Retina (tissue), 1 donor: Measurements from ENCODE around the gene RTN4RL2.

Experiments used
- DNase-seq: peaks from one replicate; pipeline ENCODE4 v3.0.0-alpha.2; 2016

RTN4RL2 gene

DNA sequence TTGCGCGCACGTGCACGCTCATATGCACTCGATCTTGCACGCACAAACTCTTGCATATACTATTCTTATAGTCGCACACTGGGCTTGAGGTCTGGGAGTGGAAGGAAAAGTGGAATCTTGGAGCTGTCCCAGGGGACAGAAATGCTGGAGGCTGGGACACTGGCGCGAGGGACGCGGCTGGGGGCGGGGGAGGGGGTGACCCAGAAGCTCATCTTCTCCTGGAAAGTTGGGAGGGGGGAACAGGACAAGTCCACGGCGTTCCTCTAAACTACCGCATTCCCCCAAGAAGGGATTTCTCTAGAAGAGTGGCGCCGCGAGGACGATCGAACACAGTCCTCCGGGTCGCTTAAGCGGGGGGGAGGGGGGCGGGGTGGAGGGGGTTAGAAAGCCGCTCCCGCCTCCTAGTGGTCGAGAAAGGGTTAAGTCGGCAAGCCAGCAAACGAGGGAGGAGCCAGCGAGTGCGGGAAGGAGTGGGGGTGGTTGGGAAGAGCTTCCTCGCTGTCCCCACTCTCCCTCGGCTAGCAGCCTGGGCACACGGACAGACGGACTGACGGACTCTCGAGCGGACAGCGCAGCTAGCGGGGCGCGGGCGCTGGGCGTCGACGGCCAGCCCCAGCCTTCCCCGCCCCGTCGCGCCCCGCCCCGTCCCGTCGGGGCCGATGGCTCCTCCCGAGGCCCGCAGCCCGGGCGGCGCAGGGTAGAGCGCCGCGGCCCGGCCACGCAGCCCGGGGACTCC is at the start of gene RTN4RL2:
Gene RTN4RL2 (plus strand): TSS at position 507 of the 736 bp plus-strand sequence. CDS start 338 bp downstream, outside the sequence.
- peak; percentile 78 for DNase-seq

DNA sequence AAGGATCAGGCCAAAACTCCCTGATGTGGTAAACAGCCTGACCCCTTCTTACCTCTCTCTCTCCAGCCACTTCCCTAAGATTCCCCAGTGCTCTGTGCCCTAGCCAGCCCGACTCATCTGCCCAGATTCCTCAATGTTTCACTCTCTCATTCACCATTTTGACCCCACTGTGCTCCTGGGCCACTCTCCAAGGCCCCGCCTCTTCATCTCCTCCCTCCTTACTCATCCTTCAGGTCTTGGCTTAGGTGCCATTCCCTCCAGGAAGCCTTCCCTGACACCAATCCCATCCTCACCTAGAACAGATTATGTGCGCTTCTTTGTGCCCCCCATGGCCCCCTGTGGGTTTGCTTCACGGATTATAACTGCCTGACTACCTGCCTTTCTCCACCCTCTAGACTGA is 46.6 kb upstream of the RTN4RL2 start:
- DNase-seq: no peak

DNA sequence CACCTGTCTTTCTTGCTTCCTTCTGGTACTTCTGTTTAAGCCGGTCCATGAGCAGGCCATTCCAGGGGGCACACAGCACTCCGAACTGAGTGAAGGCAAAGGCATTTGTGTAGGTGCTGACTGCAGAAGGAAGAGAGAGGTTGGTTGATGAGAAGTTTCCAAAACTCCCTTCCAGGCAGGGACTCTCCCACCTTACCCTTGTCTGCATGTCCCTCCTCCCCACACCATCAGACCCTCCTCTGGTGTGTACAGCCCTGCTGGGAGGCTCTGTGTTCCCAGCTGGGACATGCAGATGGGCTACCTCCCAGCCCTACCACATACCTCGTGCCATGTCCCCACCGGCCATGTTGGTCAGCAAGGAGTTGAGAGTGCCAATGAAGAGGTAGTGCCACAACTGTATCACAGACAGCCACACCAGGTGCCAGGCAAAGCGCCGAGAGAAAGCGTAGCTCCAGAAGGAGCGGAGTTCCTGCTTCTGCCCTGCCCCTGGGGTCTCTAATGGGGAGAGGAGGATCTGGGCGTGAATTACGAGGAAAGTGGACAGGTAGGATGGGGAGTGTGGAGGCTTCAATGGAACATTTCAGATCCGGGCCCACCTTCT is 45.6 kb upstream of the RTN4RL2 start:
- DNase-seq: no peak

DNA sequence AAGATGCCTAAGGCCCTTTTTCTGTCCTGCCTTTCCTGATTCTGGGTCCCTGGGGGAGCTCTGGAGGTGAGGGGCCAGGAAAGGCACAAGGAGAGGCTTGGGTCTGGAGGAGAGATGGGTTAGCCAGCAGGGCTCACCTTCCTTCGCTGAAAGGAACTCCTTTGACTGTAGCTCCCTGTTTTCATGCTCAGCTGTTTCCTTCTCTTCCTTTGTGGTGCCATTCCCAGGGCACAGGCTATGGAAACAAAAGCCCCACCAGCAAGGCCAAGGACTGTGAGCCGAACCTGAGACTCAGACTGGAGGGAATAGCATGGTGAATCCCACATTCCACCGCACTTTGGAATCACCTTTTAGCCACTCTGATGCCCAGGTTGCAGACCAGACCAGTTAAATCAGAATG is 43.9 kb upstream of the RTN4RL2 start:
- no peak for DNase-seq

DNA sequence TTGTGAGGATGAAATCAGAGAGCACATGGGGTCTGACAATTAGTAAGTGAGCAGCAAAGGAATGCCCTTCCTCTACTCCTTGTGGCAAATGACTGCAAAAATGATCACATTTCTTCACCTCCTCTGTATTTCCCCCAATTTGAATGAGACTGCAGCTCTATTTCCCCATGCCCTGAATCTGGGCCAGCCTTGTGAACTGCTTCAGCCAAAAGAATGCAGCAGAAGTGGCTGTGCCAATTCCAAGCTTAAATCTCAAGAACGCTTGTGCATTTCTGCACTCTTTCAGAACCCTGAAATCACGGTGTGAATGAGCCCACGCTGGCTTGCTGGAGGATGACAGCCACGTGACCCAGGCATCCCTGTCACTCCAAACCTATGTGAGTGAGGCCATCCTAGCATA is 43.3 kb upstream of the RTN4RL2 start:
- no peak for DNase-seq

DNA sequence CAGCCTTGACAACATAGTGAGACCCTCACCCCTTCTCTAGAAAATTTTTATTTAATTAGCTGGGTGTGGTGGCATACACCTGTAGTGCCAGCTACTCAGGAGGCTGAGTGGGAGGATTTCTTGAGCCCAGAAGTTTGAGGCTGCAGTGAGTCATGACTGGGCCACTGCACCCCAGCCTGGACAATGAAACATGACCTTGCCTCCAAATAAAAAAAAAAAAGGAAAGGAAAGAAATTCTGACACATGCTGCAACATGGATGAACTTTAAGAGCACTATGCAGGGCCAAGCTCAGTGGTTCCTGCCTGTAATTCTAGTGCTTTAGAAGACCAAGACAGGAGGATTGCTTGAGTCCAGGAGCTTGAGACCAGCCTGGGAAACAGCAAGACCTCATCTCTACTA is 42.2 kb upstream of the RTN4RL2 start:
- DNase-seq: no peak

DNA sequence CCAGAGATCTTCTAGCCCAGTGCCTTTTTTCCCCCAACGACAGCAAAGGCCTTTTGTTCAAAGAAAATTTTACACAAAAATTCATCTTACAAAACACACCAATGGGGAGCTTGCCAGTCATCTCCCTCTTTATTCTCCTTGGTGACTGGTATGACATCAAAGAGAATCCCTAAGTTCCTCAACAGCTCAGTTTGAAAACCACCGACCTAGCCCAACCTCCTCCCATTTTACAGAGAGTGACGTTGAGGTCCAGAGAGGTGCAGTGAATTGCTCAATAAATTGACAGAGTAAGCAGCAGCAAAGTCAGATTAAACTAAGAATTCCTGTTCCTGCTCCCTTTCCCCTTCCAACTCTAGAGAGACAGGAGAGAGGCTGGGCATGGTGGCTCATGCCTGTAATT is 41.2 kb upstream of the RTN4RL2 start:
- DNase-seq: no peak

DNA sequence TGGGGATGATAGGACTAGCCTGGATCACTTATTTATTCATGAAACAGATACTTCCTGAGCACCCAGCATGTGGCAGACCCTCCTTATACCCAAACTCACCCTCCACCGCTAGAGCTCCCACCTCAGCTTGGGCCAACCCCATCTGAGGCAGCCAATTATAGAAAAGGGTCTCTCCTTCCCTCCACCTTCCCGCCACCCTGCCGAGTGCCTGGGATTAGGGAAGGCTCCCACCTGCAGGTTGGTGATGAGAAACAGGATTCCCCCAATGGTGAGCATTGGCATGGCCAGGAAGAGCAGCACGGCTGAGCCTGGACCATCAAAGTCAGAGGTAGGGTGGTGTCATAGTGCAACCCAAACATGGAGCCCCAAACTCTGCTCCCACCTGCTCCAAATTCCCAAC is 39.3 kb upstream of the RTN4RL2 start:
- DNase-seq: no peak

DNA sequence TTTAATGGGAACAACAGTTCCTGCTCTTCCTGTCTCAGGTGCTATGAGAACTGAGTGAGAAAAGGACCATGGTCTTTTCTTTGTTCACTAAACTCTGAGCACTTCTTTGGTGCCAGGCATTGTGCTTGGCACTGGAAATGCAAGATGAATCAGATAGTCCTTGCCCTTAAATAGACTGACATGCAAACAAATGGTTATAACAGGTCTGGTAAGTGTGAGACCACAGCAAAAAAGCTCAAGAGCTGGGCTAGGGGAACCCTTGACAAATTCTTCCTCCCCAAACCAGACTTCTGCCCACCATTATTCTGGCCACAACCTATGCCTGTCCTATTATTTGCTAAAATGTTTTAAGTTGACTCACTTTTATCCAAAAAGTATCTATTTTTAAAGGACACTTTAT is 38.5 kb upstream of the RTN4RL2 start:
- no peak for DNase-seq

DNA sequence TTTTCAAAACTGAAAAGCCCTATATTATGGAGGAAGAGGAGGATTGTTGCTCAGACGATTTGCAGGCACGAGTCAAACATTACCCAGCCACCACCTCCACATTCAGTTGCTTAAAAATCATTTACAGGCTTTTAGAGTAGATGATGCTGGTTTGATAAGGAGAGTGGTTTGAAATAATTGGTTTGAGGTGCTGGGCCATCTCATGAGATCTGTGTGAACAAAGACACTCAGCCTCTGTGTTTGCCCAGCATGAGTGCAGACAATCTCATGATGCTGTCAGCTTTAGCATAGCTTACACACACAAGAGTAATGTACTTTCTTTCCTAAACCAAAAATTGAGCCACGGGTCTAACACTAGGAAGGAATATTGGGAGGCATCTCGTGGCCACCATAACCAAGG is 37.7 kb upstream of the RTN4RL2 start:
- DNase-seq: no peak

DNA sequence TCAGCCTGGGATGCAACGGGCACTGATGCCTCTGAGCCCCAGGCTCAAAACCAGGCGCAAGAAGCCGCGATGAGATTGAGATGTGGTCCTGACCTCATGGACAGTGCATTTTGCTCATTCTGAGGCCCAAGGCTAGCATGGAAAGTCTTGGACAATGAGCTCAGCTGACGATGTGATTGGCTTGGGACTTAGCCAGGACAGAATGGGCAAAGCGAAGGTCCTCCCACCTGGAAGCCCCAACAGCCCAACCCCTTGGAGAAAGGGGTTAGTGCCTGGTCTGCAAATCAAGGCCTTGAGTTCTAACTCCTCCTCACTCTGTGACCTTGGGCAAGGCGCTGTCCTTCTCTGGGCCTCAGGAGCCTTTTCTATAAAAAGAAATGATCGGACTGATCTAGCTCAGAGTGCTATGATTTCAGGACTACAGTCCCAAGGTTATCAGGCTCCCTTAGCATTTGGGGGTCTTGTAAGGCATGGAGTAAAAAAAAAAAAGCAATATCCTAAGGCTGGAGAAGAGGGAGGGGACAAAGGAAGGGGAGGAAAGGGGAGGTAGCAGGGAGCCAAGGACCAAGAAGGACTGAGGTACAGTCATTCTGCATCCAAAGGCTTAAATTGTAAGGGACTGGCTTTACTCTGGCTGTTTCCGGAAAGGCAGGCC is 36.1 kb upstream of the RTN4RL2 start:
- DNase-seq: no peak

DNA sequence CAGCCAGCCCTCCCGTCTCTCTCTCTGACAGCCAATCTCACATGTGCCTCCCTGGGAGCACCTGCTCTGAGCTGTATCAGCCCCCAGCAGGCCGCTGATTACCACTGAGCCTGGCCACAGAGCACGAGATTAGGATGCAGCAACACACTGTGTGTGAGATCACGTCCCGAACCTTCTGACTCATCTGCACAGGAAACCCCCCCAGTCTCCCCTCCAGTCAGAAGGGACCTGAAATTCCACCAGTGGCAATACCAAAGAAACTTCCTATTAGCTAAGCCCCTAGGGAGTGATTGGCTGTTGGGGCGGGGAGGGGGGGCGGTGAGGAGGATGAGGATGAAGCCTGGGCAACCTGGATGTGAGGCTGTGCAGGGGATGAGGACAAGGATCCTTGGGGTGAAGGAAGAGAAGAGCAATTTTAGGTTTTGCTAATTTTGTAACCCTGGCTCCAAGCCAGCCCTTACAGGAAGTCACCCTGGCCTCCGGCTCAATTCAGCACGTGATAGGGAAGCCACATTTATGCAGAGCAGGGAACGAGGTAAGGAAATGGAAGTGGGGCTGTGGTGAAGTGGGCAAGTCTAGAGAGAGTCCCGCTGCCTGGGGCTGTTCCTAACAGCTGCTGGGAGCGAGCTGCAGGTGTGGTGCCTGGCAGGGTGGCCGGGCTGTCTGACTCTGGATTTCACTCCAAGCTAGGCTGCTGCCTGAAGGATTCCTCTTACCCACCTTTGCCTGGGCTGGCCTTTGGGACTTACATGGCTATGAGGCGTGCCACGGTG is 35.4 kb upstream of the RTN4RL2 start:
- no peak for DNase-seq

DNA sequence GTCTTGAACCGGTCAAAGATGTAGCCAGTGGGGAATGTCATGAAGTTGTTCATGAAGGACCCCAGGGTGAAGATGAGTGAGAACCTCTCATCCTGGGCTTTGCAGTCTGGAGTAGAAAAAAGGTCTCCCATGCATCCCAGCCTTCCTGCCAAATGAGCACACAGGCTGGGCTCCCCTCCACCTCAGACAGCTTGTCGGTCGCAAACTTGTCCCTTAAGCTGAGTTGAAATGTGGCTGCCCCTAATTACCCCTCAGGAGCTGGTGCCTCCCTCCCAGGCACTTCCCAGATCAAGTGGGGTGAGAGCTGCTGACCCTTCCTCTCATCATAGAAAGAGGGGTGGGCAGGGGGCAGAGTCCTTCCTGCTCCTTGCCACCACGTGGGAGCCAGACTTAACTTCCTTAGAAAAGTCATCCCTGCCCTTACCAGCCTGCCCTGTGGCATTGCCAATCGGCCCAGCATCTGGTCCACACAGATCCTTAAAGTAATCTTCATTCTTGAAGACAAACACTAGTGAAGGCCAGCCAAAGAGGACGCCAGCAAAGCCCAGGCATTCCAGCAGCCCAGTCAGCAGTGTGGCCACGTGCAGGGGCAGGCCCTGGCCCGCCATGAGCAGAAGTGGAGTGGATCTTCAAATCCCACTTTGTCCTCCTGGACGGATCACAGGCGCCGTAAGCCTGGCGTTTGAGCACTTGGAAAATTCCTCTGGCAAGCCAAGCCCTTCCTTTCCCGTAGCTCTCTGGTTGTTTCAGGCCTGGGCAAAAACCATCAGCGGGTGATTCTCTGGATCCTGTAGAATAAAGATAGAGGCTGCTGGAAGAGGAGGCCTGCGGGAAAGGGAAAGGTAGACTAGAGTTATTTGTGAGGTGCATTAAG is 34.5 kb upstream of the RTN4RL2 start:
- peak; percentile 16 for DNase-seq

DNA sequence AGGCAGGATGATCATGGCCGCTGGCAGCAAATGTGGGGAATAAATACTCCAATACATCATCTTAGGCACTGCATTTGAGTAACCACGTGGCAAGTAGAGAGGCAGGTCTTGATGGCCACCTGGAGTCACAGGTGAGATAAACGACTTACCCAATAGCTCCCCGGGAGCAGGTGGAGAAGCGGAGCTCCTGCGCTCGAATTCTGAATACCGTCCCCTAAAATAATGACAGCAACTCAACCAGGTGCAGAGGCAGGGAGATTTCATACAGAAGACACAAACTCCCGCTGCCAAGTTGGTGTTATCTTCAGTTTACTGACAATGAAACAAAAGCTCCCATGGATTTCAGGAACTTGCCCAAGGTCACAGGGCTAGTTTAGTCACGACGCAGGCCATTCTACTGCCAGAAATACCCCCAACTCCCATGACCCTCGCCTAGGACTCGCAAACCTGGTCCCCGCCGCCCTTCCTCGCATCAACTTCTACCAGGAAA is 33.8 kb upstream of the RTN4RL2 start:
- DNase-seq: no peak

DNA sequence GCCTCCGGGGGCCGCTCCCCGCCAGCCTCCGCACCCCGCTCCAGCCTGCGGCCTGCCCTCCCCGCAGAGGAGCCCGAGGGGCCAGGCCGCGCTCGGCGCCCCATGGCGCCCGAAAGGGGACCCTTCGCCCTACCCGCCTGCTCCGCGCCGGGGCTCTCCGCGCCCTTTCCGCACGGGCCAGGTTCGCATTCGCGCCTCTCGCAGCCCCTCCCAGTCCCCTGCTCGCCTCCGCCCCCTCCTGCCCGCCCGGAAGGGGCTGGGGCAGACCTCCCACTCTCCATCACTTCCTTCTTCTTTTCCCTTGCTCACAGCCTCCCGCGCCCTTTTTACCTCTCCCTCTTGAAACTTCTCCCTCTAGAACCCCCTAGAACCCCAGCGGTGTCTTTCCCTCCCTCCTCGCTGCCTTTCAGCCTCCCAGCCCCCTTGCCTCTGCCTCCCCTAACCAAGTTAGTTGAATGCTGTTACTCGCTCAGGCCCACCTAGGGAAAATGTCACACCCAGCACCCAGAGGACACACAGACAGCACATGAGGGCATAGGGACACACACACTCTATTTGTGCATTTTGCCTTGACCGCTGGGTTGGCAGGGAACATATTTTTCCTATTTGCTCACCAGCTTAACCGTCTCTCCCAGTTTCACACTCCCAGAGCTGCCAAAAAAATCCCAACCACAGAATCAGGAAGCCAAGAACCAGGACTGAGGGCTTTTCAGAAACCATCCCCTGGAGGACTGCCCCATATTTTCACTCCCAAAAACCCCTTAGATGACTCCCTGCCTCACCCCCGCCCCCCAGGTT is 33.2 kb upstream of the RTN4RL2 start, which contains the start of gene SLC43A3:
Gene SLC43A3 (minus strand): TSS at position 193 of the 798 bp plus-strand sequence. CDS start 949 bp downstream, outside the sequence.
- DNase-seq: peak; percentile 68

DNA sequence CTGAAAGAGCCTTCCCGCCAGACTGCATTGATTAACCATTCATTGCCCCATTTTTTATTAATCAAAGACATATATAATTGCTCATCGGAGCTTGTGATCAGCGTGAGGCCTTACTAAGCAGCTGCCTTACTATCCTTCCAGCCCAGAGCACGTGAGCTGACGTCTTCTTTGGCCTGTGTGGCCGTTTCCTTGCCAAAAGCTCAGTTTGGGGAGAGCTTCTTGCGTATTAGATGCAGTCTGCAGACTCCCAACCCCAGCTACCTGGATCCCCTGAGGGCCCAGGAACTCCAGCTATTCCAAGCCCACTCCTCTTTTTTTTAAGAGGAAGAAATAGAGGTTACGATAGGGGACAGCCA is 32.6 kb upstream of the RTN4RL2 start:
- no peak for DNase-seq

DNA sequence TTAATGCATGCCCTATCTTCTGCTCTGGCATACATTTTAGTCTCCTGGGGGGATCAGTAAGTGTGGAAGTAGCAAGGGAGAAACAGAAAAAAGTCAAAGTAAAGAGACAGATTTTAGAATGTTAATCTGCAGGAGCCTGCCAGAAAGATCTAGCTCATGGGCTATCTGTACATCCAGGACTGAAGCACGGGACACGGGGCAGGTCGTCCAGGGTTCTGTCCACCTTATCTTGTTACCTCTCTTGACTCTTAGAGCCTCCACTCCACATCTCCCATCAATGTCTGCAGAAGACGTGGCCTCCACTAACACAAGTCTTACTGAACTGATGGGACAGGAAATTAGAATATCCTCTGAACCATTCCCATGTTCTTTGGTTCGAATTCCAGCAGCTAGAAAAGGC is 31.7 kb upstream of the RTN4RL2 start:
- no peak for DNase-seq

DNA sequence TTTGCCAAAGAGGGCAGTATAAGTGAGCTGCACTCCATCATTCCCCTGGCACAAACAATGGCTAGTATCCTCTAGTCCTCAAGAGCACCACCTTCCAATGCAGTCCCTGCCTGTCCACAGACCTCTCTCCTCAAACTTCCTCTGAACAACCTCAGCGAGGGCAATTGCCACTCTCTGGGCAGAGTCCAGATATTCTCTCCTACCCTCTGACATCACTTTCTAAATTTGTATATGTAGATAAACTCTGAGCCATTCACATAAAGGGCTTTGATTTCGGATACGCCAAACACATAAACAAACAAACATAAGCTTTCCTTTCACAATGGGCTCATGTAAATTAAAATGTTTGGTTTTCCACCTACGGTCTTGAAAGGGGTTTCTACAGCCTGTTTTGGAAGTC is 30.4 kb upstream of the RTN4RL2 start:
- no peak for DNase-seq

DNA sequence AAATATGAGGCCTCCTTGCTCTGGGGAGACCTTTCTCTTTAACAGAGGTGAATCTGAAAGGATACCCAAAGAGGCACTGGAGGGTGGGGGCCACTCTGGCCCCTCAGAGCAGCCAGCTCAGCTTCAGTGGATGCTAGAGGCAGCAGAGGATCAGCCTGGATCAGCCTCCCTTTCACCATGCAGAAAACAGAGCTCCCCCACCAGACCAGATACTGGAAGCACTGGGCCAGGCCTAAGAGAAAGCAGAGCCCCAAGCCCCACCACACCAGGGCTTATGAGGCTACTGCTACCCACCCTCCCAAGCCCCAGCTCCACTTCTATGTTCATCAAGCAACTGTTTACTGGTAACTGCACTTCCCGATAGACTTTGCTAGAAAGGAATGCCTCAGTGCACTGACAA is 29.4 kb upstream of the RTN4RL2 start:
- no peak for DNase-seq

DNA sequence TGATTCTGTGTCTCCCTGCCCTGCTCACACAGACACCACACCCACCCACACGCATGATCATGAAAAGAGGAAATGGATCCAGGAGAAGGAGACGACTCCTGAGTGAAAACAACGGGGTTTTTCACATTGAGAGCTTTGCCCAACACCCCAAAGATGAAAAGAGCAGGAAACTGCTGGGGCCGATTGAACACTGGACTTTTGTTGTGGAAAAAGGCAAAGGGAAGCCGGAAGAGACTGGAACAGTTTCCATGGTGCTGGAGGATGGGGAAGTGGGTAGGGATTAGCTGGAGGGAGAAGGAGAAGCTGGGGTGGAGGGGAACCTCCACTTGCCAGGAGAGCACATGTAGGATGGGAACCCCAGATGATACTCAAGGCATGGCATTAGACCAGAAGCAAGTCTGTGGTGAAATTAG is 28.2 kb upstream of the RTN4RL2 start:
- DNase-seq: no peak

DNA sequence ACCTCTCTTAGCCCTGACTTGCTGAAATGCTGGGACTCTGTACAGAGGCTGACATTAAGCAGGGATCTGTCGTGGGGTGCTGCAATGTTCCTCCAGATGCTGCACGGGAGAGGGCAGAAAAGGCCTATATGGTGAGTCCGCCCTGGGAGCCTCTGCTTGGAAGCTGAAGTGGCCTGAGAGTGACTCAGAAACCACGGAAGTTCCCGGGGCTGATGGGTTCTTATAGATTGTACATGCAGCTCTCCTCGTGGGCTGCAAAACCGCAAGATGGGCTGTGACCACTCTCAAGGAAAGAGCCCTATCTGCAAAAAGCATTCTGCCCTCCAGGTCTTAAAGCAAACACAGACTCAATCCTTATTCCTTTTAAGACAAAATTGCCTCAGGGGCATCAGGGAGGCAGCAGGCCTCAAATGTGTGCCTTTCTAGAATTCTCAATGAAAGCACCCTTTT is 27.6 kb upstream of the RTN4RL2 start:
- no peak for DNase-seq
